GM06990 (cell line): ENCODE results near the gene TTC22.

Source experiments
- DNase-seq: peaks from one replicate; pipeline ENCODE4 v3.0.0-alpha.2; 2011; ENCODE audit not compliant: insufficient read length; ENCODE audit errors: extremely low read depth
- H3K27me3 ChIP-seq: replicated peaks from 2 replicates; pipeline ENCODE4 v1.6.0; 2011; ENCODE audit warnings: low read length; ENCODE audit not compliant: control insufficient read depth, insufficient read depth
- H3K36me3 ChIP-seq: 2 replicates; pipeline ENCODE4 v1.5.1; 2011; ENCODE audit warnings: low read length; ENCODE audit not compliant: control insufficient read depth, insufficient read depth
- H3K4me3 ChIP-seq: replicated peaks from 2 replicates; pipeline ENCODE4 v1.5.1; 2011; ENCODE audit warnings: low read depth, mild to moderate bottlenecking, control low read depth, low read length
- TF ChIP-seq, protein P1 (sequence below): IDR thresholded peaks from 2 replicates; pipeline ENCODE4 v1.5.1; 2011; ENCODE audit warnings: low read length, control low read depth, mild to moderate bottlenecking, inconsistent platforms; ENCODE audit not compliant: insufficient read depth, poor library complexity, severe bottlenecking

Gene TTC22

DNA sequence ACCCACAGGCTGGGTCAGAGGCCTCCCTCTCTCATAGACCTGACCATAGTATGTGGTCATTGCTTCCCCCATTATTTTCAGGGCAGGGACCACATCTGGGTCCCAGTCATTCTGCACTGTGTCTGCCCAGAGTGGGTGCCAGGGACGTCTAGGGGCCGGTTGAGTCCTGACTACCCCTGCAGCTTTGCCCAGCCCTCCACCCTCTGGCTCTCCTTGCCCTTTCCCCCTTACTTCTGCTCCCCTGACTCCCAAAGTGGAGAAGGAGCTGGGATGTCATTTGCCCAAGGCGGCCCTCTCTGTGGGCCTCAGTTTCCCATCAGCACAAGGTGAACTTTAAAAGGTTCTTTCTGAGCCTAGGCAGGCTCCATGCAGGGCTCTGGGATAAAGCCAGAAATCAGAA is 4.3 kb upstream of the TTC22 start:
- Histone ChIP-seq H3K4me3 (no peak overlapping the region), H3K27me3 (no peaks in the 10 kb centered on the region), H3K36me3 (no peaks in the 10 kb centered on the region)
- DNase-seq, result no peak
- TF ChIP-seq, protein P1, sequence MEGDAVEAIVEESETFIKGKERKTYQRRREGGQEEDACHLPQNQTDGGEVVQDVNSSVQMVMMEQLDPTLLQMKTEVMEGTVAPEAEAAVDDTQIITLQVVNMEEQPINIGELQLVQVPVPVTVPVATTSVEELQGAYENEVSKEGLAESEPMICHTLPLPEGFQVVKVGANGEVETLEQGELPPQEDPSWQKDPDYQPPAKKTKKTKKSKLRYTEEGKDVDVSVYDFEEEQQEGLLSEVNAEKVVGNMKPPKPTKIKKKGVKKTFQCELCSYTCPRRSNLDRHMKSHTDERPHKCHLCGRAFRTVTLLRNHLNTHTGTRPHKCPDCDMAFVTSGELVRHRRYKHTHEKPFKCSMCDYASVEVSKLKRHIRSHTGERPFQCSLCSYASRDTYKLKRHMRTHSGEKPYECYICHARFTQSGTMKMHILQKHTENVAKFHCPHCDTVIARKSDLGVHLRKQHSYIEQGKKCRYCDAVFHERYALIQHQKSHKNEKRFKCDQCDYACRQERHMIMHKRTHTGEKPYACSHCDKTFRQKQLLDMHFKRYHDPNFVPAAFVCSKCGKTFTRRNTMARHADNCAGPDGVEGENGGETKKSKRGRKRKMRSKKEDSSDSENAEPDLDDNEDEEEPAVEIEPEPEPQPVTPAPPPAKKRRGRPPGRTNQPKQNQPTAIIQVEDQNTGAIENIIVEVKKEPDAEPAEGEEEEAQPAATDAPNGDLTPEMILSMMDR, result no peak

DNA sequence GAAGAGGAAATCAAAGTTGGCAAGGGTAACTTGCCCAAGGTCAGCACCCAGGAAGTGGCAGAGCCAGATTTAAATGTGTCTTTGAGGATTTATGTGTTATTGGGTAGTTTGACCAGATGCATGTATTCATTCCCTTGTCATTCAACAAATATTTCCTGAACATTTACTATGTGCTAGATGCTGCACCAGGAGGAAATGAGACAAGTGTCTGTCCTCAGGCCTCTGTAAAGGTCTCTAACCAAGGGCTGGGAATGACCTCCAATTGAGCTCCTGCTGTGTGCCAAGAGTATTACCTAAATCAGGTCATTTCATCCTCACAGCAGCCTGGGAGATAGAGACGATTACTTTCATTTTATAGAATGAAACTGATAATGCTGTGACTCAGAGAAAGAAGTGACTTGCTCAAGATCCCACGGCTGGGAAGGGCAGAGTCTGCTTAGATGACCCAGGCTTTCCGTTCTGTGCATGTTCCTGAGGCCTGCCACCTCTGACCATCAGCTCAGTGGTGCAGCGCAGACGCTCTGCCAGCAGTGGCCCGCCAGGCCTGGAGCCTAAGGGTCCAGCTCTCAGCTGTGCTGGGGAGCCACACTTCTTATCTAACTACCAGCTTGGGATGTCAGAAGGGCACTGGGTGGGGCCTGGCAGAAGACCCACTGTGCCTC is 3.5 kb upstream of the TTC22 start:
- TF ChIP-seq, protein P1, result no peak
- no peaks in the 10 kb centered on the region for H3K27me3 ChIP-seq
- H3K36me3 ChIP-seq, result no peaks in the 10 kb centered on the region
- no peak for DNase-seq
- H3K4me3 ChIP-seq, result no peak overlapping the region

DNA sequence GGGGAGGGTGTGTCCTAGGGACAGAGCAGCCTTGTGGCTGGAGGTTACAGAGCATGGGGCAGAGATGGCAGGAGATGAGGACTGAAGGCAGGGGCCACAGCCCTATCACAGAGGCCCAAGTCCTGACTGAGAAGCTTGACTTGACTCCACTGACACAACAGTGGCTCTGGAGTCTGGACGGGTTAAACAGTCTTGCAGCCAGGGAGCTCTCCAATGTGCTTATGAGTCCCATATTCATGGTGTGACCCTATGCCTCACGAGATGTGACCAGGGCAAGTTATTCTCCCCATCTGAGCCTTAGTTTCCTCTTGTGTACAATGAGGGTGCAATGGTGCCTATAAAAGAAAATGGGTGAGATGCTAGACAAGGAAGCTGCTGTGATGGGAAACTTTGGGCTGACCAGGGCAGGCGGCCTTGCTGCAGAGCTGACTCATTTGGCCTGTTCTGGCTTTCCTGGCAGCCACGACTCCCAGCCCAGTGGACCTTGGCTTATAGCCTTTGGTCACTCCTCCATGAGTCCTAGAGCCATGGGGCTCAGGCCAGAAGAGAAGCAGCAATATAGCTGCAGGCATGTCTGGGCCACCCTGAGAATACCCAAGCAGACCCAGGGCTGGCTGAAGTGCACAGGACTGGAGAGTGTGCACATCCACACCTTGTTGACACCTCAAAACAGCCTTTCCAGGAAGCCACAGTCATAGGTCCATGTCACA is 2.8 kb upstream of the TTC22 start:
- no peak for DNase-seq
- Histone ChIP-seq H3K4me3 (no peak overlapping the region), H3K36me3 (no peaks in the 10 kb centered on the region), H3K27me3 (no peaks in the 10 kb centered on the region)
- TF ChIP-seq, protein P1, result no peak

DNA sequence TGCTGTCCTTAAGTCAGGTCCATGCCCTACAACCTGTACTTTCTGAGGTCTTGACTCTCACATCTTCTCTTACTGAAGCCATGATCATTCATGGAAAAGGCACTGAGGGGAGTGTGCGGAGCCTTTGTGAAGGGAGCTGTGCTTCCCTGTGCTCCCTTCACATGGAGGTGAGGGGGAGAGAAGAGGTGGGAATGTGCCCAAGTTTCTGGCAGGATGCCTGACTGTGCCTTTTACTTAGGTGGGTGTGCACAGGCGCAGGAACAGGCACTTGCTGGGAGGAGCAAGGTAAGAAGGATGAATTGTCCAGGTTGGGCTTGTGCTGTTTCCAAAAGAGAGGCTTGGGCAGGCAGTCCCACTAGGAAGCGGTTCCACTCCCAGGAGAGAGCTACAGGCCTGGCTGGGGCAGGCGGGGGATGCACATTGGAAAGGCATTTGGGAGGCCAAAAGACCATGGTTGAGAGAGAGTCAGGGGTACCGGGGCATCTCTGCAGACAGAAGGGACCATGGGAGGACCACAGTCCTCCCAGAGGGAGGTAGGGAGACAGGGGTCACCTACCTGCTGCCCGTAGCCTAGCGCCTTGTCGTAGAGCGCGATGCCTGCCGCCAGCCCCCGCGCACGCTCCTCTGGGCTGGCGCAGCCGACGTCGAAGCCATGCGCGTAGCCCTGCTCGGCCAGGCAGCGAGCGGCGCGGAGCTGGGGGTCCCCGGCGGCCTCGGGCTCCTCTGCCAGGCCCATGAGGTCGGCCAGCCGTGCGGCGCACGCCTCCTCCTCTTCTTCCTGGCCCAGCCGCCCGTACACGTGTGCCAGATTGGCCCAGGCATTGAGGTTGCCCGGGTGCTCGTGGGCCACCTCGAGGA is 853 bp downstream of the TTC22 start:
- no peak for DNase-seq
- no peaks in the 10 kb centered on the region for H3K27me3 ChIP-seq
- H3K4me3 ChIP-seq, result peak overlapping the region; percentile 68

More for the DNA sequence above, 853 bp downstream of the TTC22 start:
- H3K36me3 ChIP-seq, result no peaks in the 10 kb centered on the region
- TF ChIP-seq, protein P1, result no peak
